Uterus (tissue), 4 donors: Measurements from ENCODE around the gene KCNQ1. TPM values are rescaled to one million over a fixed set of nuclear protein-coding genes. Genes with fewer than 3 reads are reported as not detected.

Experiments
- DNase-seq, 2 donors: peaks; one replicate each; pipeline ENCODE4 v3.0.0-alpha.2; 2019 to 2020
- H3K27ac ChIP-seq, 2 donors: fragments of 200-600 bp; sonication (generic); 1 replicate in 1 of 2; 2 replicates in 1 of 2; pipeline ENCODE4 v1.5.1; 2016 to 2018
- H3K27me3 ChIP-seq, 2 donors: fragments of 200-600 bp; sonication (generic); one replicate each; pipeline ENCODE4 v1.5.1; 2018 to 2019; ENCODE audit warnings: control low read depth in 1 of 2
- H3K36me3 ChIP-seq, 2 donors: fragments of 200-600 bp; sonication (generic); one replicate each; pipeline ENCODE4 v1.5.1; 2019; ENCODE audit warnings: control low read depth in 1 of 2
- H3K4me1 ChIP-seq, 2 donors: fragments of 200-600 bp; sonication (generic); one replicate each; pipeline ENCODE4 v1.5.1; 2018 to 2019; ENCODE audit warnings: control low read depth in 1 of 2
- H3K4me3 ChIP-seq, 2 donors: fragments of 200-600 bp; sonication (generic); 1 replicate in 1 of 2; 2 replicates in 1 of 2; pipeline ENCODE4 v1.5.1; 2018 to 2019; ENCODE audit warnings: mild to moderate bottlenecking in 1 of 2
- H3K9me3 ChIP-seq, 2 donors: fragments of 200-600 bp; sonication (generic); one replicate each; pipeline ENCODE4 v1.5.1; 2019; ENCODE audit warnings: control low read depth in 1 of 2
- CTCF ChIP-seq, 4 experiments: fragments of 200-600 bp in 2 of 4; fragments of 450-650 bp in 2 of 4; sonication (generic) in 2 of 4; IDR thresholded peaks; one replicate each; pipeline ENCODE4 v1.5.1; 2016 to 2019; ENCODE audit warnings: antibody characterized with exemption in 4 of 4, mild to moderate bottlenecking in 2 of 4, moderate library complexity in 1 of 4
- POLR2A ChIP-seq, 2 donors: fragments of 450-650 bp; IDR thresholded peaks; one replicate each; pipeline ENCODE4 v1.6.1; 2016; ENCODE audit warnings: antibody characterized with exemption in 2 of 2, mild to moderate bottlenecking in 1 of 2, moderate library complexity in 1 of 2
- intact Hi-C: fragments of 100-400 bp; cut with DNase I; formaldehyde crosslinking; loops from one replicate; pipeline ENCODE4 v1.15.1; 2023; ENCODE audit warnings: low total_unique reads
- total RNA-seq, 4 donors: library from RNA; depleted of rRNA in 3 of 4; stranded (reverse); fragments of >200 nt in 3 of 4; gene quantifications; one replicate each; pipeline versions ENCODE4 v1.1.0 to v1.2.4, GENCODE V29; 2014 to 2023
- donor health status: DM: yes; HTN: yes; CAD: no.

KCNQ1 gene
- total RNA-seq, 4 donors from 2014 or later, result 2.6 to 10.4 (median 5.4) TPM

GRCh38 chr11:2716376-2717095 lies 271.7 kb downstream of the KCNQ1 start:
- Histone ChIP-seq H3K36me3 (no peaks in the 10 kb centered on the region), H3K27me3 (no peaks in the 10 kb centered on the region), H3K4me3 (no peak overlapping the region), H3K9me3 (no peaks in the 10 kb centered on the region), H3K27ac (no peak overlapping the region), H3K4me1 (peaks cover 7 to 24% of the 10 kb centered on the region in 2 donors)
- DNase-seq, result peak in 1 of 2 donors; percentile 61
- TF ChIP-seq CTCF (IDR thresholded peaks at IDR 0.05) (no peak), POLR2A (IDR thresholded peaks at IDR 0.05) (no peak)
- intact Hi-C loops, result no loop called here

GRCh38 chr11:2717561-2718325 lies 272.9 kb downstream of the KCNQ1 start:
- no peak for DNase-seq
- no peak overlapping the region for H3K27ac ChIP-seq
- H3K4me3 ChIP-seq, result no peak overlapping the region
- no peaks in the 10 kb centered on the region for H3K9me3 ChIP-seq
- peaks cover 6 to 18% of the 10 kb centered on the region in 2 donors for H3K4me1 ChIP-seq
- H3K36me3 ChIP-seq, result no peaks in the 10 kb centered on the region
- intact Hi-C loops, result no loop called here
- TF ChIP-seq POLR2A (IDR thresholded peaks at IDR 0.05) (no peak), CTCF (IDR thresholded peaks at IDR 0.05) (no peak)
- H3K27me3 ChIP-seq, result no peaks in the 10 kb centered on the region

DNA sequence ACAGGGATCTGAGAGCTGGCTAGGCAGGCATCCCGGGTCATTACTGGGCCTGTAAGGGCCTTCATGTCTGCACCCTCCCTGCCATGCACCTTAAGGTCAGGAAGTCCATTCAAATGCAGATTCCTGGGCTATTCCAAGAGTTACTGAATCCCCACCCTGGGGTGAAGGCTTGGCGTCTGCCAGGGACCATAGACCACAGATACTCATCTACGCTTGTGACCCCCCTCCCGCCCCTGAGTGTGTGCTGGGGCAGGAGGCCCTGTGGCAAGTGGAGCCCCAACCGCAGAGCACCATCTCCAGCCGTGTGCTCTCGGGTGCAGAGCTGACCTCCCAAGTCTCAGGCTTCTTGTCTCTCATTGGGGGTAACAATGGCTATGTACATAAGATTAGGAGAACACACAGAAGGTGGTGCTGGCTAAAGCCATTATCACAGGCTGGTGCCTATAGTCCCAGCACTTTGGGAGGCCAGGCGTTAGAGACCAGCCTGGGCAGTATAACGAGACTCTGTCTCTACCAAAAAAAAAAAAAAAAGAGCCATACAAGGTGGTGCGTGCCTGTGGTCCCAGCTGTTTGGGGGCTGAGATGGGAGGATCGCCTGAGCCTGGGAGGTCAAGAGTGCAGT lies 274.1 kb downstream of the KCNQ1 start:
- H3K4me1 ChIP-seq, result peaks cover 2 to 14% of the 10 kb centered on the region in 2 donors
- intact Hi-C loops, result no loop called here
- H3K36me3 ChIP-seq, result no peaks in the 10 kb centered on the region
- no peak for DNase-seq
- H3K27me3 ChIP-seq, result no peaks in the 10 kb centered on the region
- H3K9me3 ChIP-seq, result no peaks in the 10 kb centered on the region
- H3K4me3 ChIP-seq, result no peak overlapping the region
- TF ChIP-seq CTCF (IDR thresholded peaks at IDR 0.05) (no peak), POLR2A (IDR thresholded peaks at IDR 0.05) (no peak)
- no peak overlapping the region for H3K27ac ChIP-seq

DNA sequence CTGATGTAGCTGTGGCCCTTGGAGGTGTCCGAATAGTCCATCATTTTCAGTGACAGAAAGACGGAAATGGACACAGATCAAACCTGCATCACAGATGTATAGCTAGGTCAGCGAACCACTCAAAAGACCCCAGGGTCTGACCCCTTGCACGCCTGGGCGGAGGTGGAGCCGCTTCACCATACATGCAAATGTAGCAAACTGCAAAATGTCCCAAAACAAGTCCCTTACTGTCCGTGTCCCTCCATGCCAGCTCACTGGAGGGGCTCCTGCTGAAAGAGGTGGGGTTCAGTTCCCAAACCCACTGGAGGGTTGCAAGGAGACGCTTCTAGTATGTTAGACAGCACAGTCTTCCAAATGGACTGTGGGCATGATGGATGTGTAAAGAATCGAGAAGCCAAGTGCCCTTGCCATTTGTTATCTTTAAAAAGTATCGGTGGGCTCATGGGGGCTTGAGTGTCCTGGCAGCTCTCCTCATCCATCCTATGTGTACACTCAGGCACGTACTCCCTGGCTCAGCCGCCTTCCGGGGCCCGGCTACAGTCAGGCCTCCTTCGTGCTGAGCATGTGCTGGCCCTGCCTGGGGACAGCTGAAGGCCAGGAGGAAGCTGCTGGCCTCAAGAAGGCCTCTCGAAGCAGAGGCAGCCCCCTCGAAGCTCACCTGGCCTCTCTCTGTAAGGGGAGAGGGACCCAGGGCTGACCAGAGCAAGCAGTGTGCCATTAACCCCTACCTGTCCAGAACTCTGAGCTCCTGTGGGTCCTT lies 275.2 kb downstream of the KCNQ1 start:
- DNase-seq, result no peak
- intact Hi-C loops, result no loop called here
- TF ChIP-seq CTCF (IDR thresholded peaks at IDR 0.05) (no peak), POLR2A (IDR thresholded peaks at IDR 0.05) (no peak)
- Histone ChIP-seq H3K27ac (no peak overlapping the region), H3K36me3 (no peaks in the 10 kb centered on the region), H3K27me3 (no peaks in the 10 kb centered on the region), H3K4me3 (no peak overlapping the region), H3K4me1 (peaks cover 0 to 3% of the 10 kb centered on the region in 2 donors), H3K9me3 (no peaks in the 10 kb centered on the region)
